Measurements from ENCODE around the gene YIF1A. TPM values are rescaled to one million over a fixed set of nuclear protein-coding genes. Genes with fewer than 3 reads are reported as not detected.

The YIF1A gene
- total and polyA plus RNA-seq, 4 donors: 93.0 to 136 (median 117) TPM

GRCh38 chr11:66337103-66337899, 48.4 kb upstream of the YIF1A start:
- H3K27me3 ChIP-seq (ENCODE audit: control insufficient read depth in 4 of 4, insufficient read depth in 4 of 4, low read length in 3 of 4): no peaks in the 10 kb centered on the region
- no peak for DNase-seq (ENCODE audit: low spot score)
- H3K36me3 ChIP-seq (ENCODE audit: control insufficient read depth in 4 of 4, insufficient read depth in 3 of 4, low read depth in 1 of 4, low read length in 3 of 4): peaks cover 12 to 35% (median 20%) of the 10 kb centered on the region in 4 donors
- peaks cover 4 to 16% (median 8%) of the 10 kb centered on the region in 4 donors for H3K4me1 ChIP-seq (ENCODE audit: control insufficient read depth in 4 of 4, insufficient read depth in 4 of 4, low read length in 3 of 4)
- H3K4me3 ChIP-seq (ENCODE audit: low read depth in 1 of 3, low read length in 3 of 3): no peak overlapping the region
- TF ChIP-seq JUND (IDR thresholded peaks at IDR 0.05) (no peak), TAF1 (conservative IDR thresholded peaks at IDR 0.05) (no peak), RAD21 (IDR thresholded peaks at IDR 0.05) (no peak), FOXA2 (IDR thresholded peaks at IDR 0.05) (no peak), MAX (IDR thresholded peaks at IDR 0.05) (no peak), FOXA1 (IDR thresholded peaks at IDR 0.05) (no peak), SP1 (IDR thresholded peaks at IDR 0.05) (no peak), HNF4A (conservative IDR thresholded peaks at IDR 0.05) (no peak), NR2F2 (IDR thresholded peaks at IDR 0.05) (no peak), HNF4G (IDR thresholded peaks at IDR 0.05) (no peak), GABPA (IDR thresholded peaks at IDR 0.05 in 1 of 2, conservative IDR thresholded peaks at IDR 0.05 in 1 of 2) (no peak), YY1 (IDR thresholded peaks at IDR 0.05) (no peak), ATF3 (IDR thresholded peaks at IDR 0.05) (no peak)
- TF ChIP-seq, protein P1, sequence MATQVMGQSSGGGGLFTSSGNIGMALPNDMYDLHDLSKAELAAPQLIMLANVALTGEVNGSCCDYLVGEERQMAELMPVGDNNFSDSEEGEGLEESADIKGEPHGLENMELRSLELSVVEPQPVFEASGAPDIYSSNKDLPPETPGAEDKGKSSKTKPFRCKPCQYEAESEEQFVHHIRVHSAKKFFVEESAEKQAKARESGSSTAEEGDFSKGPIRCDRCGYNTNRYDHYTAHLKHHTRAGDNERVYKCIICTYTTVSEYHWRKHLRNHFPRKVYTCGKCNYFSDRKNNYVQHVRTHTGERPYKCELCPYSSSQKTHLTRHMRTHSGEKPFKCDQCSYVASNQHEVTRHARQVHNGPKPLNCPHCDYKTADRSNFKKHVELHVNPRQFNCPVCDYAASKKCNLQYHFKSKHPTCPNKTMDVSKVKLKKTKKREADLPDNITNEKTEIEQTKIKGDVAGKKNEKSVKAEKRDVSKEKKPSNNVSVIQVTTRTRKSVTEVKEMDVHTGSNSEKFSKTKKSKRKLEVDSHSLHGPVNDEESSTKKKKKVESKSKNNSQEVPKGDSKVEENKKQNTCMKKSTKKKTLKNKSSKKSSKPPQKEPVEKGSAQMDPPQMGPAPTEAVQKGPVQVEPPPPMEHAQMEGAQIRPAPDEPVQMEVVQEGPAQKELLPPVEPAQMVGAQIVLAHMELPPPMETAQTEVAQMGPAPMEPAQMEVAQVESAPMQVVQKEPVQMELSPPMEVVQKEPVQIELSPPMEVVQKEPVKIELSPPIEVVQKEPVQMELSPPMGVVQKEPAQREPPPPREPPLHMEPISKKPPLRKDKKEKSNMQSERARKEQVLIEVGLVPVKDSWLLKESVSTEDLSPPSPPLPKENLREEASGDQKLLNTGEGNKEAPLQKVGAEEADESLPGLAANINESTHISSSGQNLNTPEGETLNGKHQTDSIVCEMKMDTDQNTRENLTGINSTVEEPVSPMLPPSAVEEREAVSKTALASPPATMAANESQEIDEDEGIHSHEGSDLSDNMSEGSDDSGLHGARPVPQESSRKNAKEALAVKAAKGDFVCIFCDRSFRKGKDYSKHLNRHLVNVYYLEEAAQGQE (IDR thresholded peaks at IDR 0.05): no peak
- TF ChIP-seq, protein P2, sequence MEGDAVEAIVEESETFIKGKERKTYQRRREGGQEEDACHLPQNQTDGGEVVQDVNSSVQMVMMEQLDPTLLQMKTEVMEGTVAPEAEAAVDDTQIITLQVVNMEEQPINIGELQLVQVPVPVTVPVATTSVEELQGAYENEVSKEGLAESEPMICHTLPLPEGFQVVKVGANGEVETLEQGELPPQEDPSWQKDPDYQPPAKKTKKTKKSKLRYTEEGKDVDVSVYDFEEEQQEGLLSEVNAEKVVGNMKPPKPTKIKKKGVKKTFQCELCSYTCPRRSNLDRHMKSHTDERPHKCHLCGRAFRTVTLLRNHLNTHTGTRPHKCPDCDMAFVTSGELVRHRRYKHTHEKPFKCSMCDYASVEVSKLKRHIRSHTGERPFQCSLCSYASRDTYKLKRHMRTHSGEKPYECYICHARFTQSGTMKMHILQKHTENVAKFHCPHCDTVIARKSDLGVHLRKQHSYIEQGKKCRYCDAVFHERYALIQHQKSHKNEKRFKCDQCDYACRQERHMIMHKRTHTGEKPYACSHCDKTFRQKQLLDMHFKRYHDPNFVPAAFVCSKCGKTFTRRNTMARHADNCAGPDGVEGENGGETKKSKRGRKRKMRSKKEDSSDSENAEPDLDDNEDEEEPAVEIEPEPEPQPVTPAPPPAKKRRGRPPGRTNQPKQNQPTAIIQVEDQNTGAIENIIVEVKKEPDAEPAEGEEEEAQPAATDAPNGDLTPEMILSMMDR (IDR thresholded peaks at IDR 0.05; ENCODE audit: low read depth, low read length, missing input control): no peak
- H3K9me3 ChIP-seq (ENCODE audit: control insufficient read depth in 4 of 4, low read length in 3 of 4): no peaks in the 10 kb centered on the region
- no peak overlapping the region for H3K9ac ChIP-seq (ENCODE audit: low read depth in 1 of 2, low read length in 2 of 2)
- peak overlapping the region in 1 of 2 donors; percentile 51 for H3K27ac ChIP-seq (ENCODE audit: low read depth in 1 of 2, low read length in 2 of 2)
- 71% methylated on average over 18 of the region's 18 CpGs for WGBS
